Measurements from ENCODE around the gene KLHL18. TPM values are rescaled to one million over a fixed set of nuclear protein-coding genes. Genes with fewer than 3 reads are reported as not detected.

Gene KLHL18
- total and polyA plus RNA-seq, 2 of the 4 experiments (the other 2 are of a cell fraction), result 29.1 to 76.2 TPM

GRCh38 chr3:47295322-47295721 lies 12.6 kb downstream of the KLHL18 start:
- H2AFZ ChIP-seq (replicated peaks; ENCODE audit: low read length, poor library complexity), result no peak overlapping the region
- TF ChIP-seq MAZ (IDR thresholded peaks at IDR 0.05; ENCODE audit: borderline replicate concordance, low read depth, low read length) (no peak), USF2 (IDR thresholded peaks at IDR 0.05; ENCODE audit: low read depth, low read length) (no peak), RCOR1 (IDR thresholded peaks at IDR 0.05; ENCODE audit: insufficient replicate concordance, low read length) (no peak), CHD1 (IDR thresholded peaks at IDR 0.05; ENCODE audit: low read depth, low read length) (no peak), CEBPB (IDR thresholded peaks at IDR 0.05; ENCODE audit: low read depth, low read length) (no peak), RFX5 (IDR thresholded peaks at IDR 0.05; ENCODE audit: low read depth, low read length) (no peak), BHLHE40 (IDR thresholded peaks at IDR 0.05; ENCODE audit: low read depth, low read length) (no peak), FOS (IDR thresholded peaks at IDR 0.05; ENCODE audit: low read depth, low read length) (no peak), SMC3 (IDR thresholded peaks at IDR 0.05; ENCODE audit: low read depth, low read length) (no peak), ELK1 (IDR thresholded peaks at IDR 0.05; ENCODE audit: borderline replicate concordance, low read depth, low read length) (no peak), NFE2L2 (IDR thresholded peaks at IDR 0.05; ENCODE audit: low read depth, low read length) (no peak), MXI1 (IDR thresholded peaks at IDR 0.05; ENCODE audit: borderline replicate concordance, low read depth, low read length) (no peak), CTCF (conservative IDR thresholded peaks at IDR 0.05; ENCODE audit: low read depth, low read length) (no peak), POLR2A (IDR thresholded peaks at IDR 0.05; ENCODE audit: low read depth, low read length) (no peak), MAFK (IDR thresholded peaks at IDR 0.05; ENCODE audit: low read depth, low read length) (no peak), RAD21 (IDR thresholded peaks at IDR 0.05; ENCODE audit: low read length) (no peak)
- H2AK5ac ChIP-seq (ENCODE audit: low read depth, low read length), result no peak overlapping the region
- no peaks in the 10 kb centered on the region for H3K27me3 ChIP-seq (ENCODE audit: control insufficient read depth, insufficient read depth, low read length)
- CTCF ChIA-PET, result no interaction called here
- H2BK15ac ChIP-seq (ENCODE audit: low read depth, low read length), result no peak overlapping the region
- H3K9me3 ChIP-seq (ENCODE audit: control insufficient read depth, insufficient read depth, low read length), result no peaks in the 10 kb centered on the region
- H3K23ac ChIP-seq (ENCODE audit: low read depth, low read length), result no peak overlapping the region
- in situ Hi-C loops (cut with MboI; ENCODE audit: low sequenced_read_pairs) (no loop called here), intact Hi-C loops (cut with micrococcal nuclease) (no loop called here), dilution Hi-C loops (cut with HindIII; ENCODE audit: low sequenced_read_pairs, unreplicated experiment) (no loop called here)
- no peak overlapping the region for H3K4me2 ChIP-seq (ENCODE audit: low read depth, low read length)
- no peaks in the 10 kb centered on the region; the same call in 1 of the 2 replicates for H3K9me1 ChIP-seq (ENCODE audit: insufficient read depth, low read length)
- H4K91ac ChIP-seq (ENCODE audit: insufficient read depth, low read depth, low read length), result no peak overlapping the region
- no peak overlapping the region for H4K8ac ChIP-seq (ENCODE audit: low read depth in 2 of 2, low read length in 2 of 2)
- no peak overlapping the region for H2BK20ac ChIP-seq (ENCODE audit: low read depth, low read length)
- no TSS peak for BruUV-seq (replicated peaks)
- H2AK9ac ChIP-seq (replicated peaks; ENCODE audit: low read depth, low read length, poor library complexity), result no peak overlapping the region
- H3K18ac ChIP-seq (ENCODE audit: low read depth, low read length), result no peak overlapping the region
- H3K56ac ChIP-seq (ENCODE audit: extremely low read depth, insufficient read depth, low read length), result no peak overlapping the region
- no peak overlapping the region for H3K4ac ChIP-seq (ENCODE audit: low read depth, low read length)
- H3K9ac ChIP-seq (ENCODE audit: low read depth, low read length), result no peak overlapping the region
- peaks cover 39 to 75% of the 10 kb centered on the region in 2 experiments for H3K79me1 ChIP-seq (ENCODE audit: low read depth in 1 of 2, low read length in 2 of 2)
- no peak overlapping the region for H3K14ac ChIP-seq (replicated peaks; ENCODE audit: low read depth, low read length)
- no peak overlapping the region for H2BK120ac ChIP-seq (ENCODE audit: low read depth, low read length)
- H3K4me3 ChIP-seq (ENCODE audit: insufficient read depth, low read depth, low read length), result no peak overlapping the region
- POLR2A ChIA-PET (ENCODE audit: unreplicated experiment), result no interaction called here
- H3K27ac ChIP-seq (ENCODE audit: insufficient read depth, low read length), result no peak overlapping the region
- H3K4me1 ChIP-seq (ENCODE audit: control insufficient read depth, insufficient read depth, low read length), result 0 out of 2 replicates have a peak, but pooled peaks cover 1% of the 10 kb centered on the region
- ATAC-seq (ENCODE audit: low read depth), result no peak
- no peak for DNase-seq
- no CpG with 5 or more reads among the region's 2 CpGs for WGBS, 2 experiments (ENCODE audit: extremely low coverage in 2 of 2, insufficient read length in 1 of 2)
- H4K20me1 ChIP-seq (ENCODE audit: insufficient read depth, low read length), result peaks cover 15% of the 10 kb centered on the region; the same call in 1 of the 2 replicates
- H4K5ac ChIP-seq (ENCODE audit: low read depth, low read length), result no peak overlapping the region
- H3K36me3 ChIP-seq (ENCODE audit: control insufficient read depth, insufficient read depth, low read length), result peaks cover 5% of the 10 kb centered on the region; the same call in 1 of the 2 replicates
- no peak overlapping the region for H2BK5ac ChIP-seq (ENCODE audit: low read depth, low read length, poor library complexity, severe bottlenecking)

Measured in IMR-90 (cell line).